ENCODE results near the gene BMP6.

BMP6 gene

GRCh38 chr6:7720346-7720745 lies 5.6 kb upstream of the BMP6 start:
- no peak for DNase-seq (ENCODE audit: low read depth)

GRCh38 chr6:7721649-7722048 lies 4.2 kb upstream of the BMP6 start:
- DNase-seq (ENCODE audit: low read depth), result no peak

- peak; percentile 6 for DNase-seq (ENCODE audit: low read depth)
These were observed 2.9 kb upstream of the BMP6 start for GRCh38 chr6:7723041-7723447.

GRCh38 chr6:7723554-7723953 lies 2.3 kb upstream of the BMP6 start:
- no peak for DNase-seq (ENCODE audit: low read depth)

- no peak for DNase-seq (ENCODE audit: low read depth)
These were observed 487 bp upstream of the BMP6 start for GRCh38 chr6:7725412-7725811.

- DNase-seq (ENCODE audit: low read depth), result no peak
These were observed 652 bp downstream of the BMP6 start for GRCh38 chr6:7726416-7727085.

- no peak for DNase-seq (ENCODE audit: low read depth)
These were observed 1.4 kb downstream of the BMP6 start for GRCh38 chr6:7727086-7727945.

- no peak for DNase-seq (ENCODE audit: low read depth)
These were observed 2.3 kb downstream of the BMP6 start for GRCh38 chr6:7727946-7728854.

- no peak for DNase-seq (ENCODE audit: low read depth)
These were observed 3.1 kb downstream of the BMP6 start for GRCh38 chr6:7728855-7729590.

- DNase-seq (ENCODE audit: low read depth), result no peak
These were observed 4.3 kb downstream of the BMP6 start for GRCh38 chr6:7730001-7730783.

- no peak for DNase-seq (ENCODE audit: low read depth)
These were observed 4.9 kb downstream of the BMP6 start for GRCh38 chr6:7730784-7731227.

- DNase-seq (ENCODE audit: low read depth), result no peak
These were observed 5.4 kb downstream of the BMP6 start for GRCh38 chr6:7731294-7731693.

- DNase-seq (ENCODE audit: low read depth), result no peak
These were observed 6.3 kb downstream of the BMP6 start for GRCh38 chr6:7732228-7732627.

- DNase-seq (ENCODE audit: low read depth), result no peak
These were observed 8.9 kb downstream of the BMP6 start for GRCh38 chr6:7734707-7735383.

- DNase-seq (ENCODE audit: low read depth), result no peak
These were observed 11.2 kb downstream of the BMP6 start for GRCh38 chr6:7737106-7737505.

- no peak for DNase-seq (ENCODE audit: low read depth)
These were observed 12.0 kb downstream of the BMP6 start for GRCh38 chr6:7737867-7738266.

- no peak for DNase-seq (ENCODE audit: low read depth)
These were observed 16.4 kb downstream of the BMP6 start for GRCh38 chr6:7742223-7742785.

- no peak for DNase-seq (ENCODE audit: low read depth)
These were observed 20.0 kb downstream of the BMP6 start for GRCh38 chr6:7745942-7746341.

GRCh38 chr6:7747016-7747415 lies 21.1 kb downstream of the BMP6 start:
- DNase-seq (ENCODE audit: low read depth), result no peak

- no peak for DNase-seq (ENCODE audit: low read depth)
These were observed 21.5 kb downstream of the BMP6 start for GRCh38 chr6:7747433-7747832.

All from stimulated activated CD8-positive, alpha-beta memory T cell treated with anti-CD3 and anti-CD28 coated beads, Interleukin-12 subunit alpha, Interleukin-12 subunit beta, amount 100 ng/mL, for 4 hours (primary cell).